AG08396 (cell line): ENCODE results near the gene IGSF21.
"Not testable (repeated sequence)": the region's sequence is repeated elsewhere in the genome, so short reads cannot be mapped to it uniquely, and the experiment has no call there.

Source experiments
- DNase-seq: peaks from one replicate; pipeline ENCODE4 v3.0.0; 2012; ENCODE audit warnings: low spot score, mixed read lengths

The IGSF21 gene

GRCh38 chr1:18145851-18146618, 38.4 kb downstream of the IGSF21 start:
- DNase-seq: no peak

- DNase-seq: no peak
Observed at GRCh38 chr1:18146886-18147285, 39.3 kb downstream of the IGSF21 start.

DNA sequence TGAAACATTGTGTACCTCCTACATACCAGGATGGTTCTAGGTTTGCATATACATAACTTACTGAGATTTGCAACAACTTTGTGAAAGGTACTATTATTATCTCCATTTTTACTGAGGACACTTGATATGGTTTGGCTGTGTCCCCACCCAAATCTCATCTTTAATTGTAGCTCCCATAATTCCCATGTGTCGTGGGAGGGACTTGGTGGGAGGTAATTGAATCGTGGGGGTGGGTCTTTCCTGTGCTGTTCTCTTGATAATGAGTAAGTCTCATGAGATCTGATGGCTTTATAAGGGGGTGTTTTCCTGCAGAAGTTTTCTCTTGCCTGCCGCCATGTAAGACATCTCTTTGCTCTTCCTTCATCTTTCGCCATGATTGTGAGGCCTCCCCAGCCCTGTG, 40.1 kb downstream of the IGSF21 start:
- no peak for DNase-seq

DNA sequence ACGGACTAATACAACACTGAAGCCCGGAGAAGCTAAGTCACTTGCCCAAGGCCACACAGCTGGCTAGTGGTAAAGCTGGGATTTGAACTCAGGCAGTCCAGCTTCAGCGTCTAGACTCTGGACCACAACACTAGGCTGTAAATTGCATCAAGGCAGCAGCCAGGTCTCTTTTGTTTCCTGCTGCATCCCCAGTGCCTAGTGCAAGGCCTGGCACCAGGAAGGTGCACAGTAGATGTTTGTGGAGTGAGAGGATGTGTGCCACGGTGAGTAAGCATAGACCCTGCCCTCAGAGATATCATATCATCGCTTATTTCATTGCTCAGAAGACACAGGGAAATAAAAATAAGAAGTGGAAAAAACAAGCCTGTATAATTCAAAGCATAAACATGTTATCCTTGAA, 40.9 kb downstream of the IGSF21 start:
- no peak for DNase-seq

GRCh38 chr1:18149027-18149641, 41.5 kb downstream of the IGSF21 start:
- DNase-seq: no peak

GRCh38 chr1:18151436-18152122, 44.0 kb downstream of the IGSF21 start:
- DNase-seq: no peak

DNA sequence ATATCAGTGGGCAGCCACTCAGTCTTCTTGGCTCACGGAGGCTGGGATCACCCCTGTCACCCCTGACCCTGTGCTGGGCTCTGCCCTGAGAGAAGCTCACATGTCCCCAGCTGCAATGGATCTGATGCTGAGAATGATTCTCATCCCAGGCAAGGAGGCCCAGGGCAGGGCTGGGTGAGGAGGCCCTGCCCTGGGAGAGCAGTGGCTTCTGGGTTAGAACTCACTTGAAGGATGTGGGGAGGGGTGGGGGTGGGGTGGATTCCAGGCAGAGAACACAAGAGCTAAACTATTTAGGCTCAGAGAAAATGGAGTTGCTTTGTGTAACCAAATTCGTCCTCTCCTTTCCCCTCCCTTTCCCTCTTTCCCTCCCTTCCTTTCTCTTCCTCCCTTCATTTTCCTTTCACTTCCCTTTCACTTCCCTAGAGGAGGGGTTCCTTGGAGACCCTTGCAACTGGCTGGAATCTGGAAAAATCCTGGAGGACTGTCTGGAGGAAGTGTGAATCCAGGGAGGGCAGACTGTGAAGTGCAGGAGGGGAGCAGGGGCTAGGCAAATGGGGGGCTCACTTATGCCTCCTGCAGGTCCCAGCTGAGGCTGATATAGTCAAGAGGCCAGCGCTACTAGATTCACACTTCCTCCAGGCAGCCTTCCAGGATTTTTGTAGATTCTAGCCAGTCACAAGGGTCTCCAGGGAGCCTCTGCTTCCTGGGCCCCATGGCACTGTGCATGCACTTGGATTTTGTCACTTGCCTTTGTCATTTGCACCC, 47.0 kb downstream of the IGSF21 start:
- no peak for DNase-seq

GRCh38 chr1:18155881-18156385, 48.3 kb downstream of the IGSF21 start:
- DNase-seq: no peak

- DNase-seq: no peak
Observed at GRCh38 chr1:18157352-18157751, 49.8 kb downstream of the IGSF21 start.

GRCh38 chr1:18157968-18158367, 50.4 kb downstream of the IGSF21 start:
- DNase-seq: no peak

GRCh38 chr1:18158714-18159113, 51.1 kb downstream of the IGSF21 start:
- DNase-seq: no peak

DNA sequence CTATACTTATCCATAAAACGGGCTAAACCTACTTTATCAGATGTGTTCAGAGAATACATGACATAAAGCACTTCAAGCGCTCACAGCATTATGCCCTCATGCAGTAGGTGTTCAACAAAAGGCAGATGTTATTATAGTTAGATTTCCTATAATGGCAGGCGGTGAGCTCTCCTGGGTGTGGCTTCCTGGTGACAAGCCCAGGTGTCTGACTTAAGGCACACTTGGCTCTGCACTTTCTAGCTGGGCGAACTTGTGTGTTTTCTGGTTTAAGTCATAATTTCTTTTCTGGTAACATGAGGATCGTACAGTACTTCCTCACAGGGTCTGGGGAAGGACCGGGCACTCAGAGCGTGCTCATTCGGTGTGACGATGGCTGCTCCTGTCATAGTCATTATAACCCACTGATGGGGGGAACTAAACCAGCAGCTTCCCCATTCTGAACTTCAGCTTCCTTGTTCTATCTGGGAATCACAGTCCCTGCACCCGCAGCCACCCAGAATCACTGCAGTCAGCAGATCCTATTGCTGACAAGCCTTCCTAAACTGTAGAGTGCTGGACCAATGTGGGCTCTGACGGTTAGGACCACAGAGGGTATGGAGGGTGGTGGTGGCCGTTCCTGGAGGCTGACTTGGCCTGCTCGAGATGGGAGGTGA, 52.8 kb downstream of the IGSF21 start:
- no peak for DNase-seq

DNA sequence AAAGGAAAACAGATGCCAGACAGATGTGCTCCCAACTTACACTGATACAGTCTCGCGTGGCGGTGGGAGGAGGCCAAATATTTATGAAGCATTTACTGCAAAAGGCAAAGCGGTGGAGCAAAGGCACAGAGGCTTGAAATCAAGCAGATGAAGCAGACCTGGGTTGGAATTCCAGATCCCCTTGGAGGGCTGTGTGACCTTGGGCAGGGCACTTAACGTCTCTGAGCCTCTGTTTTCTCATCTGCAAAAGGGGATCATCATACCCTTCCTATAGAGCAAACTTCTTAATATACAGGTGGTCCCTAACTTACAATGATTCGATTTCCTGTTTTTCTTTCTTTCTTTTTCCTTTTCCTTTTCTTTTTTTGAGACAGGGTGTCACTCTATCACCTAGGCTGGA, 54.1 kb downstream of the IGSF21 start:
- no peak for DNase-seq

- DNase-seq: not testable (repeated sequence)
Observed at GRCh38 chr1:18165640-18166039, 58.0 kb downstream of the IGSF21 start.

DNA sequence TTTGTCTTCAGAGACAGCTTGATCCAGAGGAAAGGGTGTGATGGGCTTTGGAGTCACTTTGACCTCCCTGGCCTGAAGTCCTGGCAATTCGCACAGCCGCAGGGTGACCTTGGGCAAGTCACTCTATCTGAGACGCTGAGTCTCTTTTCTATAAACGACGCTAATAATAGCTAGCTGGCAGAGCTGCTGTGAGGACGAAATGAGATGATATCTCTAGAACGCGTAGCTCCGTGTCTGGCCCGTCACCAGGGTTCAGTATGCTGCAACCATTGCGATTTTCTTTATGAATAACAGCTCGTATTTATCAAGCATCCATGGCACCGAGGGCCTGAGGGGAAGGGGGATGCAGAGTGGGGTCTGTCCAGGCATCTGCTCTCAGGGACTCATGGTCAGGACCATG, 58.7 kb downstream of the IGSF21 start:
- DNase-seq: no peak

GRCh38 chr1:18166929-18167328, 59.3 kb downstream of the IGSF21 start:
- DNase-seq: no peak

GRCh38 chr1:18170444-18170843, 62.8 kb downstream of the IGSF21 start:
- DNase-seq: no peak

- DNase-seq: no peak
Observed at GRCh38 chr1:18174037-18174436, 66.4 kb downstream of the IGSF21 start.

DNA sequence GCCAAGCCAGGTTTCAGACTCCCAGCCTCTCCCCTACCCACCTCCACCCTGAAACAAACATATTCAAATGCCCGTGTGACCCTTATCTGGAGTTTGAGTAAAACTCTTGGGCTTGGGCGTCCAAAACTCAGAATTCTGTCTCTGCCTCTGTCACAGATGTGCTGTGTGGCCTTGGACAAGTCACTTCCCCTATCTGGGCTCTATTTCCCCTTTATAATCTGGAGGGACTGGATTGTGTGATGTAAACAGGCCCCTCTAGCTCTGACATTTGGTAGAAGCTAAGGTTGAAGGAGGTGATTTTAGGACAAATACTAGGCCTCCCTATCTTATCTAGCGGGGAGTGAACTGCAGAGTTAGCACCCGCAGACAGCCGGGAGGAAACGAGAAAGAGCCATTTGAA, 67.5 kb downstream of the IGSF21 start:
- DNase-seq: no peak

GRCh38 chr1:18175530-18176377, 68.2 kb downstream of the IGSF21 start:
- DNase-seq: no peak

DNA sequence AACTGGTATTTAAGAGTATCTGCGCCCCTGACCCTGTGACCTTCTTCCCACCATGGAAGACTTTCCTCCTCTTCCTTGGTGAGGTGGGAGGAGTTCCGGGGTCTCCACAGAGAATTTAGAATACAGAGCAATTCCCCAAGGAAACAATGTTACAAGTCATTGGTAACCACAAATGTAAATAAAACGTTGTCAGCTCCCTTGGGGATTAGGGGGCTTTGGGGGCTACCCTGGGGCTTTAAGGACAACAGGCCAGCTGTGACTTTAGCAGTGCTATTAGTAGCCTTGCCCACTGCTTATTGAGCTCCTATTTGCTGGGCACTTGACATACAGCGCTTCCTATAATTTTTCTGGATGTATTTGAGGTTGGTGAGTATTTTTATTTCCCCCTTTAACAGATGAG, 69.0 kb downstream of the IGSF21 start:
- no peak for DNase-seq
